Stimulated activated effector memory CD8-positive, alpha-beta T cell treated with anti-CD3 and anti-CD28 coated beads, Interleukin-12 subunit alpha, Interleukin-12 subunit beta, amount 100 ng/mL, for 72 hours (primary cell): ENCODE measurements around the gene KRT16.
"Not testable (repeated sequence)": the region's sequence is repeated elsewhere in the genome, so short reads cannot be mapped to it uniquely, and the experiment has no call there.

Experiments
- ATAC-seq: fragments of 150-1000 bp; cut with Tn5 transposase; 2 replicates; pipeline ENCODE4 v1.10.0; 2021
- DNase-seq, 2 donors: peaks; one replicate each; pipeline ENCODE4 v3.0.0; 2021 to 2022; ENCODE audit warnings: low spot score in 2 of 2
- H3K27ac Mint-ChIP-seq: one replicate; pipeline ENCODE4 v1.8.0; 2022; ENCODE audit warnings: mild to moderate bottlenecking, mixed read lengths
- H3K36me3 Mint-ChIP-seq: one replicate; pipeline ENCODE4 v1.8.0; 2022; ENCODE audit warnings: mild to moderate bottlenecking, mixed read lengths
- H3K4me1 Mint-ChIP-seq: one replicate; pipeline ENCODE4 v1.8.0; 2022; ENCODE audit warnings: mixed read lengths
- H3K4me3 Mint-ChIP-seq: one replicate; pipeline ENCODE4 v1.8.0; 2022; ENCODE audit warnings: mild to moderate bottlenecking, mixed read lengths
- H3K9me3 Mint-ChIP-seq: one replicate; pipeline ENCODE4 v1.8.0; 2022; ENCODE audit warnings: mixed read lengths

The KRT16 gene

GRCh38 chr17:41650794-41651624 is 38.4 kb upstream of the KRT16 start:
- H3K9me3 Mint-ChIP-seq = no peaks in the 10 kb centered on the region
- H3K4me1 Mint-ChIP-seq = peaks cover 12% of the 10 kb centered on the region
- no peak overlapping the region for H3K4me3 Mint-ChIP-seq
- H3K36me3 Mint-ChIP-seq = no peaks in the 10 kb centered on the region
- DNase-seq = no peak
- ATAC-seq = no peak
- H3K27ac Mint-ChIP-seq = no peak overlapping the region

GRCh38 chr17:41649923-41650519 is 37.5 kb upstream of the KRT16 start:
- Mint-ChIP-seq H3K4me3 (no peak overlapping the region), H3K36me3 (no peaks in the 10 kb centered on the region), H3K27ac (no peak overlapping the region), H3K4me1 (peaks cover 12% of the 10 kb centered on the region), H3K9me3 (no peaks in the 10 kb centered on the region)
- ATAC-seq = no peak
- DNase-seq = no peak

- Mint-ChIP-seq H3K36me3 (no peaks in the 10 kb centered on the region), H3K4me1 (peaks cover 12% of the 10 kb centered on the region), H3K4me3 (peak overlapping the region; percentile 71), H3K27ac (no peak overlapping the region), H3K9me3 (no peaks in the 10 kb centered on the region)
- DNase-seq (peak; percentile 89 to 93), ATAC-seq (peak; percentile 88)
Observed at GRCh38 chr17:41648411-41649195, 36.0 kb upstream of the KRT16 start.

GRCh38 chr17:41647940-41648410 is 35.4 kb upstream of the KRT16 start:
- Mint-ChIP-seq H3K9me3 (no peaks in the 10 kb centered on the region), H3K36me3 (no peaks in the 10 kb centered on the region), H3K4me3 (peak overlapping the region; percentile 71)

GRCh38 chr17:41647038-41647813 is 34.7 kb upstream of the KRT16 start:
- no peaks in the 10 kb centered on the region for H3K36me3 Mint-ChIP-seq
- no peaks in the 10 kb centered on the region for H3K9me3 Mint-ChIP-seq
- DNase-seq (no peak), ATAC-seq (no peak)
- H3K4me1 Mint-ChIP-seq = peaks cover 12% of the 10 kb centered on the region
- no peak overlapping the region for H3K4me3 Mint-ChIP-seq
- no peak overlapping the region for H3K27ac Mint-ChIP-seq

More at GRCh38 chr17:41647940-41648410, 35.4 kb upstream of the KRT16 start:
- DNase-seq = peak; percentile 95 to 97
- ATAC-seq = peak; percentile 81
- Mint-ChIP-seq H3K27ac (no peak overlapping the region), H3K4me1 (peaks cover 12% of the 10 kb centered on the region)

- no peaks in the 10 kb centered on the region for H3K9me3 Mint-ChIP-seq
- H3K36me3 Mint-ChIP-seq = peaks cover 4% of the 10 kb centered on the region
- H3K4me3 Mint-ChIP-seq = no peak overlapping the region
- DNase-seq (no peak), ATAC-seq (peak; percentile 5)
- no peaks in the 10 kb centered on the region for H3K4me1 Mint-ChIP-seq
- no peak overlapping the region for H3K27ac Mint-ChIP-seq
Observed at GRCh38 chr17:41642252-41643156, 29.9 kb upstream of the KRT16 start.

GRCh38 chr17:41640596-41640995 is 28.0 kb upstream of the KRT16 start:
- not testable (repeated sequence) for DNase-seq, H3K36me3 Mint-ChIP-seq, H3K9me3 Mint-ChIP-seq, H3K27ac Mint-ChIP-seq, ATAC-seq, H3K4me3 Mint-ChIP-seq, H3K4me1 Mint-ChIP-seq

- H3K27ac Mint-ChIP-seq = no peak overlapping the region
- DNase-seq (no peak), ATAC-seq (no peak)
- no peak overlapping the region for H3K4me3 Mint-ChIP-seq
- H3K36me3 Mint-ChIP-seq = peaks cover 4% of the 10 kb centered on the region
- H3K9me3 Mint-ChIP-seq = no peaks in the 10 kb centered on the region
- no peaks in the 10 kb centered on the region for H3K4me1 Mint-ChIP-seq
Observed at GRCh38 chr17:41639492-41640473, 27.2 kb upstream of the KRT16 start.

- DNase-seq = no peak
- Mint-ChIP-seq H3K4me3 (no peak overlapping the region), H3K9me3 (no peaks in the 10 kb centered on the region), H3K36me3 (peaks cover 4% of the 10 kb centered on the region), H3K4me1 (no peaks in the 10 kb centered on the region), H3K27ac (no peak overlapping the region)
- no peak for ATAC-seq
Observed at GRCh38 chr17:41638941-41639340, 26.4 kb upstream of the KRT16 start.

GRCh38 chr17:41638194-41638593 is 25.6 kb upstream of the KRT16 start:
- H3K4me1 Mint-ChIP-seq = no peaks in the 10 kb centered on the region
- no peak for DNase-seq
- H3K9me3 Mint-ChIP-seq = no peaks in the 10 kb centered on the region
- ATAC-seq = no peak
- H3K4me3 Mint-ChIP-seq = no peak overlapping the region
- H3K27ac Mint-ChIP-seq = no peak overlapping the region
- H3K36me3 Mint-ChIP-seq = peaks cover 4% of the 10 kb centered on the region

- H3K27ac Mint-ChIP-seq = no peak overlapping the region
Observed at GRCh38 chr17:41636652-41637051, 24.1 kb upstream of the KRT16 start.

GRCh38 chr17:41635121-41636097 is 22.8 kb upstream of the KRT16 start:
- Mint-ChIP-seq H3K4me3 (no peak overlapping the region), H3K9me3 (no peaks in the 10 kb centered on the region), H3K36me3 (peaks cover 4% of the 10 kb centered on the region), H3K4me1 (no peaks in the 10 kb centered on the region), H3K27ac (no peak overlapping the region)
- DNase-seq = no peak
- no peak for ATAC-seq

More at GRCh38 chr17:41636652-41637051, 24.1 kb upstream of the KRT16 start:
- Mint-ChIP-seq H3K36me3 (peaks cover 4% of the 10 kb centered on the region), H3K4me3 (no peak overlapping the region), H3K4me1 (no peaks in the 10 kb centered on the region), H3K9me3 (no peaks in the 10 kb centered on the region)
- no peak for ATAC-seq
- DNase-seq = no peak
